OCI-LY3 (cell line): ENCODE measurements around the gene MKI67.
"Not testable (repeated sequence)": the region's sequence is repeated elsewhere in the genome, so short reads cannot be mapped to it uniquely, and the experiment has no call there.

Source experiments
- H2AFZ ChIP-seq: fragments of 200-600, 300-600 bp; shearing (Covaris generic); 2 replicates; pipeline ENCODE4 v1.6.0; 2014; ENCODE audit warnings: antibody characterized with exemption, low read depth, low read length
- H3K27ac ChIP-seq: fragments of 200-600, 300-600 bp; sonication (generic); 2 replicates; pipeline ENCODE4 v1.5.1; 2014; ENCODE audit warnings: mild to moderate bottlenecking, low read length, moderate library complexity, mixed read lengths
- H3K27me3 ChIP-seq: fragments of 200-600, 300-600 bp; sonication (generic); 2 replicates; pipeline ENCODE4 v1.6.1; 2014; ENCODE audit warnings: low read depth, low read length, mixed read lengths
- H3K36me3 ChIP-seq: fragments of 200-600, 300-600 bp; sonication (generic); replicated peaks from 2 replicates; pipeline ENCODE3; 2014; ENCODE audit warnings: low read depth, low read length, mixed read lengths
- H3K4me1 ChIP-seq: fragments of 300-600, 200-600 bp; sonication (generic); 2 replicates; pipeline ENCODE4 v1.6.1; 2014; ENCODE audit warnings: low read length, mixed read lengths
- H3K4me2 ChIP-seq: fragments of 200-600, 300-600 bp; sonication (generic); 2 replicates; pipeline ENCODE4 v1.6.1; 2014; ENCODE audit warnings: low read length, mixed read lengths
- H3K4me3 ChIP-seq: fragments of 300-600, 200-600 bp; sonication (generic); 2 replicates; pipeline ENCODE4 v1.5.1; 2014; ENCODE audit warnings: antibody characterized with exemption, mild to moderate bottlenecking, low read length, moderate library complexity
- H3K79me2 ChIP-seq: fragments of 300-600, 200-600 bp; shearing (Covaris generic); 2 replicates; pipeline ENCODE4 v1.6.1; 2014; ENCODE audit warnings: mild to moderate bottlenecking, low read length, mixed read lengths
- H3K9ac ChIP-seq: fragments of 300-600, 200-600 bp; shearing (Covaris generic); 2 replicates; pipeline ENCODE4 v1.6.0; 2014; ENCODE audit warnings: mild to moderate bottlenecking, low read length, moderate library complexity
- H3K9me3 ChIP-seq: fragments of 200-600, 300-600 bp; shearing (Covaris generic); 2 replicates; pipeline ENCODE4 v1.6.1; 2014; ENCODE audit warnings: low read length, mixed read lengths; ENCODE audit not compliant: insufficient read depth
- H4K20me1 ChIP-seq: fragments of 200-600, 300-600 bp; sonication (generic); 2 replicates; pipeline ENCODE4 v1.6.1; 2016; ENCODE audit warnings: low read length, mixed read lengths; ENCODE audit not compliant: insufficient read depth
- EZH2phosphoT487 ChIP-seq: fragments of 200-600 bp; shearing (Covaris generic); IDR thresholded peaks from 2 replicates; pipeline ENCODE4 v1.6.1; 2018; ENCODE audit warnings: antibody characterized with exemption, mixed run types, low read depth
- TF ChIP-seq, protein P1 (sequence below): fragments of 200-600, 300-600 bp; sonication (generic); IDR thresholded peaks from 2 replicates; pipeline ENCODE4 v1.5.1; 2014; ENCODE audit warnings: antibody characterized with exemption, low read length, low read depth

MKI67 gene

DNA sequence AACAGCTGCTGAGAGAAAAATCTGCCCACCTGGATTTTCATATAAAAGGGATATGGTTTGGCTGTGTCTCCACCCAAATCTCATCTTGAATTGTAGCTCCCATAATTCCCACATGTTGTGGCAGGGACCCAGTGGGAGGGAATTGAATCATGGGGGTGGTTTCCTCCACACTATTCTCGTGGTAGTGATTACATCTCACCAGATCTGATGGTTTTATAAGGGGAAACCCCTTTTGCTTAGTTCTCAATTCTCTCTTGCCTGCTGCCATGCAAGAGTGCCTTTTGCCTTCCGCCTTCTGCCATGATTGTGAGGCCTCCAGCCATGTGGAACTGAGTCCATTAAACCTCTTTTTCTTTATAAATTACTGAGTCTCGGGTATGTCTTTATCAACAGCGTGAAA is 20.8 kb upstream of the MKI67 start:
- no peaks in the 10 kb centered on the region for H4K20me1 ChIP-seq
- no peaks in the 10 kb centered on the region for H3K79me2 ChIP-seq
- peaks cover 12% of the 10 kb centered on the region for H3K4me1 ChIP-seq
- H3K9me3 ChIP-seq, result peaks cover 4% of the 10 kb centered on the region; the same call in 1 of the 2 replicates
- H2AFZ ChIP-seq, result no peak overlapping the region
- no peak overlapping the region for H3K9ac ChIP-seq
- no peak overlapping the region; the same call in 1 of the 2 replicates for H3K27ac ChIP-seq
- peak overlapping the region; percentile 31; the same call in 1 of the 2 replicates for H3K4me3 ChIP-seq
- peak overlapping the region; percentile 49; the same call in 1 of the 2 replicates for H3K4me2 ChIP-seq
- no peaks in the 10 kb centered on the region for H3K27me3 ChIP-seq
- no peak for TF ChIP-seq EZH2phosphoT487
- TF ChIP-seq, protein P1, sequence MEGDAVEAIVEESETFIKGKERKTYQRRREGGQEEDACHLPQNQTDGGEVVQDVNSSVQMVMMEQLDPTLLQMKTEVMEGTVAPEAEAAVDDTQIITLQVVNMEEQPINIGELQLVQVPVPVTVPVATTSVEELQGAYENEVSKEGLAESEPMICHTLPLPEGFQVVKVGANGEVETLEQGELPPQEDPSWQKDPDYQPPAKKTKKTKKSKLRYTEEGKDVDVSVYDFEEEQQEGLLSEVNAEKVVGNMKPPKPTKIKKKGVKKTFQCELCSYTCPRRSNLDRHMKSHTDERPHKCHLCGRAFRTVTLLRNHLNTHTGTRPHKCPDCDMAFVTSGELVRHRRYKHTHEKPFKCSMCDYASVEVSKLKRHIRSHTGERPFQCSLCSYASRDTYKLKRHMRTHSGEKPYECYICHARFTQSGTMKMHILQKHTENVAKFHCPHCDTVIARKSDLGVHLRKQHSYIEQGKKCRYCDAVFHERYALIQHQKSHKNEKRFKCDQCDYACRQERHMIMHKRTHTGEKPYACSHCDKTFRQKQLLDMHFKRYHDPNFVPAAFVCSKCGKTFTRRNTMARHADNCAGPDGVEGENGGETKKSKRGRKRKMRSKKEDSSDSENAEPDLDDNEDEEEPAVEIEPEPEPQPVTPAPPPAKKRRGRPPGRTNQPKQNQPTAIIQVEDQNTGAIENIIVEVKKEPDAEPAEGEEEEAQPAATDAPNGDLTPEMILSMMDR, result no peak
- H3K36me3 ChIP-seq, result peaks cover 4% of the 10 kb centered on the region

DNA sequence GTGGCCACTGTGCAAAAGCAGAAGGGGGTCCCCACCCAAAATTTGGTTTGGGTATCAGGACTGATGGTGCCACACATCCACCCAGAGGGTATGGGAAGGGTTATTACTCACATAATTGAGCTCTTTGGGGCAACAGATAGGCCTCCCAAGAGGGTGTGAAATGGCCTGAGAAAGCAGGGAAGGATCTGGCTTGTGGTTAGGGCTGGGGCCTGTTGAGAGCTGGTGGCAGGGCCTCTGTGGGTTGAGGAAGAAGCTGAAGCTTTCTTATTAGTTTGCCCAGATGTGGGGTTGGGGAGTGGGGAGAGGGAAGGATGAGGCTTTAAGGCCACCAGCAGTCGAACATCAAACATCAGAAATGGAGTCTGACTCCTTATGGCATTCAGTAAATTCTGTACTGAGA is 18.3 kb upstream of the MKI67 start:
- Histone ChIP-seq H3K36me3 (peaks cover 4% of the 10 kb centered on the region), H4K20me1 (no peaks in the 10 kb centered on the region), H3K9me3 (peaks cover 4% of the 10 kb centered on the region; the same call in 1 of the 2 replicates), H3K4me3 (no peak overlapping the region), H3K4me2 (no peak overlapping the region), H2AFZ (no peak overlapping the region), H3K9ac (no peak overlapping the region), H3K27me3 (no peaks in the 10 kb centered on the region), H3K79me2 (no peaks in the 10 kb centered on the region), H3K27ac (no peak overlapping the region), H3K4me1 (peaks cover 12% of the 10 kb centered on the region)
- TF ChIP-seq, protein P1, result no peak
- no peak for TF ChIP-seq EZH2phosphoT487

DNA sequence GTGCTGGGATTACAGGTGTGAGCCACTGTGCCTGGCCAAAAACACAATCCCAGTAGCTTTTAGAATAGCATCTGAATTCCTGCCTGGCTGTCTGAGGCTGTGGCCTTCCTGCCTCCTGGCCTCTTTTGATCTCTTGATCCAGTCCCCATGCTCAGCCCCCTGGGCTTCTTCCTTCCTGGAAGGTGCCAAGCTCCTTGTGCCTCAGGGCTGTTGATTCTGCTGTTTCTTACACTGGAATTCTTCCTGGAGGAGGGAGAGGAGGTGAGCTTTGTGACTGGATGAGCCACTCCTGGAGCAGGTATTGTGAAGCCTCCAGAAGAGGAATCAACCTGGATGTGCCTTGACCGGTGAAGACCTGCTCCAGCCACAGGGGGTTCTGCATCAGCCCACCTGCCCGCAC is 17.3 kb upstream of the MKI67 start:
- Histone ChIP-seq H3K27ac (no peak overlapping the region), H3K79me2 (no peaks in the 10 kb centered on the region), H3K9ac (no peak overlapping the region), H3K4me3 (no peak overlapping the region), H3K4me1 (peaks cover 12% of the 10 kb centered on the region), H4K20me1 (no peaks in the 10 kb centered on the region), H3K9me3 (peaks cover 4% of the 10 kb centered on the region; the same call in 1 of the 2 replicates), H3K27me3 (no peaks in the 10 kb centered on the region), H3K36me3 (peaks cover 4% of the 10 kb centered on the region), H3K4me2 (no peak overlapping the region), H2AFZ (no peak overlapping the region)
- TF ChIP-seq EZH2phosphoT487, result no peak
- TF ChIP-seq, protein P1, result no peak

DNA sequence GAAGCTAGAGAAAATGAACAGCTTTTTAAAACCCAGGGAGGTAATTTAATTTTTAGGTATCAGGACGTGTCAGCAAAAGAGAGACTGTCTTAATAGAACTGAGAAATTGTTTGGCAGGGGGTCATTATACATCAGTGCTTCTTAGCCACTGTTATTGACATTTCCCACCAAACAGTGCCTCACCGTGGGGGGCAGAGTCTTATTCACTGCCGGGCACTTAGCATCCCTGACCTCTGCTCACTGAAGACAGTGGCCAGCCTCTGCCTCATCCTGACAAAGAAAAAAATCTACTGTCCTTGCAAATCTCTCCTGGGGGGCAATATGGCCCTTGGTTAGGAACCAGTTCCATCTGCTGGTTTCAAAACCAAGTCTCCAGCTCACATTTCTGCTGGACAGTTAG is 14.2 kb upstream of the MKI67 start:
- Histone ChIP-seq H3K36me3 (no peaks in the 10 kb centered on the region), H3K27me3 (no peaks in the 10 kb centered on the region), H3K27ac (no peak overlapping the region), H3K9me3 (no peaks in the 10 kb centered on the region), H3K4me3 (no peak overlapping the region), H2AFZ (no peak overlapping the region), H3K4me2 (no peak overlapping the region), H4K20me1 (no peaks in the 10 kb centered on the region), H3K9ac (no peak overlapping the region), H3K4me1 (no peaks in the 10 kb centered on the region), H3K79me2 (no peaks in the 10 kb centered on the region)
- TF ChIP-seq, protein P1, result no peak
- no peak for TF ChIP-seq EZH2phosphoT487

DNA sequence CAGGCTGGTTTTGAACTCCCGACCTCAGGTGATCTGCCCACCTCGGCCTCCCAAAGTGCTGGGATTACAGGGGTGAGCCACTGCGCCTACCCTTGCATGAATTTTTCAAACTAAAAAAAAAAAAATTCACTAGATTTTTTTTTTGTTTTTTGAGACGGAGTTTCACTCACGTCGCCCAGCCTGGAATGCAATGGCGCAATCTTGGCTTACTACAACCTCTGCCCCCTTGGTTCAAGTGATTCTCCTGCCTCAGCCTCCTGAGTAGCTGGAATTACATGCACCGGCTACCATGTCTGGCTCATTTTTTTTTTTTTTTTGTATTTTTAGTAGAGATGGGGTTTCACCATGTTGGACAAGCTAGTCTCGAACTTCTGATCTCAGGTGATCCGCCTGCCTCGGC is 12.2 kb upstream of the MKI67 start:
- H3K27ac ChIP-seq, H3K4me2 ChIP-seq, H3K79me2 ChIP-seq, H3K9me3 ChIP-seq, H4K20me1 ChIP-seq, H3K4me3 ChIP-seq, H3K27me3 ChIP-seq, H3K4me1 ChIP-seq, H3K36me3 ChIP-seq, H2AFZ ChIP-seq, H3K9ac ChIP-seq: not testable (repeated sequence)
